Superior temporal gyrus (tissue), 1 donor: ENCODE data around the gene NCR1.
"Not testable (repeated sequence)": the region's sequence is repeated elsewhere in the genome, so short reads cannot be mapped to it uniquely, and the experiment has no call there.

Source experiments
- DNase-seq: peaks from one replicate; pipeline ENCODE4 v3.0.0-alpha.2; 2016; ENCODE audit errors: extremely low spot score

The NCR1 gene

DNA sequence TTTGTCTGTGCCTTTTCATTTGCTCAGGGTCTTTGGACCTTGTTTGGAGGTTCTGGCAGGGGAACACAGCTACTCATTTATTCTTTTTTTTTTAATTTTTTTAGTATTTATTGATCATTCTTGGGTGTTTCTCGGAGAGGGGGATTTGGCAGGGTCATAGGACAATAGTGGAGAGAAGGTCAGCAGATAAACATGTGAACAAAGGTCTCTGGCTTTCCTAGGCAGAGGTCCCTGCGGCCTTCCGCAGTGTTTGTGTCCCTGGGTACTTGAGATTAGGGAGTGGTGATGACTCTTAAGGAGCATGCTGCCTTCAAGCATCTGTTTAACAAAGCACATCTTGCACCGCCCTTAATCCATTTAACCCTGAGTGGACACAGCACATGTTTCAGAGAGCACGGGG lies 2.0 kb downstream of the NCR1 start:
- DNase-seq, result not testable (repeated sequence)

DNA sequence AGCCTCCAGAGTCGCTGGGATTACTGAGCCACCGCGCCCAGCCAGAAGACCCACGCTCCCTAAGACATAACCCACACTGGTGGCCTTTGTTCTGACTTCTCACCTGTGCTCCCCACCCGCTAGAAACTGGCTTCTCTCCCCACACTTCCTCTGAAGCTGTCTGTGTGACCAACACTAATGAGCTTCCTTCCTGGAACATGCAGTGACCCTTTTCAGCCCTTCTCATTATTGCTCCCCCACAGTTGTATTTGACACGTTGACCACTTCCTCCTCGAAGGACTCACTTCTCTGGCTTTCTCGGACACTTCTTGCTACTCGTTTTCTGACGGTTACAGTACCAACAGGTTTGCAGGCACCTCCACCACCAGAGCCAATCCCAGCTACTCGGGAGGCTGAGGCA lies 10.9 kb downstream of the NCR1 start:
- peak; percentile 7 for DNase-seq

DNA sequence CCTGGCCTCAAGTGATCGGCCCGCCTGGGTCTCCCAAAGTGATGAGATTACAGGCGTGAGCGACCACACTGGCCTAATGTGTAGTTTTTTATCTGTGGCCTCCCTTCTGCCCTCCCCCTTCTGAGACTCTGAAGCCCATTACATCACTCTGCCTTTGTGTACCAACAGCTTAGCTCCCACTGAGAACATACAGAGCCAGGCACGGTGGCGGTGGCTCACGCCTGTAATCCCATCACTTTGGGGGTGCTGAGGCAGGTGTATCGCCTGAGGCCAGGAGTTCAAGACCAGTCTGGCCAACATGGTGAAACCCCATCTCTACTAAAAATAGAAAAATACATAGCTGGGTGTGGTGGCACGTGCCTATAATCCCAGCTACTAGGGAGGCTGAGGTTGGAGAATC lies 12.6 kb downstream of the NCR1 start:
- DNase-seq, result no peak

DNA sequence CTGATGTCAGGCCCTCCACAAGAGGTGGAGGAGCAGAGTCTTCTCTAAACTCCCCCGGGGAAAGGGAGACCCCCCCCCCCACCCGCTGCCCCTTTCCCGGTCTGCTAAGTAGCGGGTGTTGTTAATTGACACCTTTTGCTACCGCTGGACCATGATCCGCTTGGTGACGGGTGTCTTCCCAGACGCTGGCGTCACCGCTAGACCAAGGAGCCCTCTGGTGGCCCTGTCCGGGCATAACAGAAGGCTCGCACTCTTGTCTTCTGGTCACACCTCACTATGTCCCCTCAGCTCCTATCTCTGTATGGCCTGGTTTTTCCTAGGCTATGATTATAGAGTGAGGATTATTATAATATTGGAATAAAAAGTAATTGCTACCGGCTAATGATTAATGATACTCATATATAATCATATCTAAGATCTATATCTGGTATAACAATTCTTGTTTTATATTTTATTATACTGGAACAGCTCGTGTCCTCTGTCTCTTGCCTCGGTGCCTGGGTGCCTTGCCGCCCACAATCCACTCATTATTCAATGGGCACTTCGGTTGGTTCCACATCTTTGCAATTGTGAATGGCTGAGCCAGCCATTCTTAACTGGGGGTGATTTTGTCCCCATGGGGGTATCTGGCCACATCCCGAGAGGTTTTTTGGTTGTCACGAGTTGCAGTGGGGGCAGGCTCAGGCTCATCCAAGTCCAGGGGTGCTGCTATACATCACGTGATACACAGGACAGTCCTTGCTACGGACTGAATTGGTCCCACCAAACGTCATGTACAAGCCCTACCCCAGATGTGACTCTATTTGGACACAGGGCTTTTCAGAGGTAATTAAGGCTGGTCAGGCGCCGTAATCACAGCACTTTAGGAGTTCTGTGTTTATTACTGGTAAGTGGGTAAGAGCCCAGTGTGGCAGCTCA lies 14.0 kb downstream of the NCR1 start:
- not testable (repeated sequence) for DNase-seq

DNA sequence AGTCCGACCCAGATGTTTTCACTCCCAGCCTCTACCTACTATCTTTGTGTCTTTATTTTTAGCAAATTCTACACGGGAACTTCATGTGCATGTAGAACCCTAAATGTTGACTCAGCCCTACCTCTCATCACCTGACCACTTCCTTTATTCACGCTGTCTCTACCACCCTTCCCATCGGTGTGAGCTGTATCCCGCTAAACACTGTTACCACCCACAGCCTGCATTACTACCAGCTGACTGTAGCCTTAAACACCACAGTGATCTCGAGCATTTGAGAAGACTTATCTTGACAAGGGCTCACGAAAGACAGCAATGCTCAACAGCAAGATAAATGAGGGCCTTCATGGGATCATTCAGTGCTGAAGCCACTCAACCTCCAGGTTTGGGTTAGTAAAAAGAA lies 15.1 kb downstream of the NCR1 start:
- DNase-seq, result no peak

DNA sequence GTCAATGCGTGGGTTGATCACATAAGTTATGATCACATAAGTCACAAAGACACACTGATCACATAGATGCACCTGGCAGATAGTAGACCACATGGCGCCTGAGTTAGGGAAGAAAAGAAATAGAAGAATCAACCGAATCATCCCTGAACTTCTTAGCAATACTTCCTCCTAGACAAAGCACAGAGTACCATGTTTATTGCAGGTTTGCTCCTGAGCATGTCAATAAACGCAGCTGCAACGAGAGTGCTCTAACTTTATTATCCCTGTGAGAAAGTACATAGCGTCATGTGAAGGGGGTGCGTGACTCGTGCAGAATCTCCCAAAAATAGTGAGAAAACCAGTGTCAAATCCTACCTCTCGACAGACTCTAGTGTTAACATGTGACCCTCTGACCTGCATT lies 17.3 kb downstream of the NCR1 start:
- DNase-seq, result no peak

DNA sequence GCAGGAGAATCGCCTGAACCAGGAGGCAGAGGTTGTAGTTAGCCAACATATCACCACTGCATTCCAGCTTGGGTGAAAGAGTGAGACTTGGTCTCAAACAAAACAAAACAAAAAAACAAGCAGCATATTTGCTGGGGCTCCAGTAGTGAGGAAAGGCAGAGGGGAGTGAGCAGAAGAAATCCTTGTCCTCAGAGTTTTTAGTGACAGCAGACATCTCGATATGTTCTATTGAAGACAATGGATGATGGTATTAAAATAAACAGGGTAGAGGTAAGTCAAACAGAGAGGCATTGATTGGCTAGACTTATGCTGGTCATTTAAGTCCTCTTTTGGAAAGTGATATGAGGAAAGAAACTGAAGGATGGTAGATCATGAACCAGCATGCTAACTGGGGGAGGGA lies 22.4 kb downstream of the NCR1 start:
- no peak for DNase-seq

DNA sequence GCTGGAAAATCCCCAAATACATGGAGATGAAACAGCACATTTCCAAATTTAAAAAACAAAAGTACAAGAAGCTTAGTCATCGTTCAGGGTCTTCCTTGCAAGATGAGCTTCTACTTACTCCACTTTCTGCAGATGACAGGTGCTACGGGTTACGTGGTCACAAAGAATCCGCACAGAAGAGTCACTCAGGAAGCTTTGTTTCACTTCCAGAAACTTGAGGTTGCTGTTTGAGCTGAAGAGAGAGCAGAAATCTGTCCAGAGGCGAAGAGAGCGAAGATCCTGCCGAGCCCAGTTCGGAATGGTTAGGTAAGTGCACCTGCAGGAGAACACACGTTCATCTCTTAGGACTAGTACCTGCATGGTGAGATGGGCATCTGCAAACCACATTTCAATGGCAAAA lies 32.0 kb downstream of the NCR1 start:
- DNase-seq, result no peak

DNA sequence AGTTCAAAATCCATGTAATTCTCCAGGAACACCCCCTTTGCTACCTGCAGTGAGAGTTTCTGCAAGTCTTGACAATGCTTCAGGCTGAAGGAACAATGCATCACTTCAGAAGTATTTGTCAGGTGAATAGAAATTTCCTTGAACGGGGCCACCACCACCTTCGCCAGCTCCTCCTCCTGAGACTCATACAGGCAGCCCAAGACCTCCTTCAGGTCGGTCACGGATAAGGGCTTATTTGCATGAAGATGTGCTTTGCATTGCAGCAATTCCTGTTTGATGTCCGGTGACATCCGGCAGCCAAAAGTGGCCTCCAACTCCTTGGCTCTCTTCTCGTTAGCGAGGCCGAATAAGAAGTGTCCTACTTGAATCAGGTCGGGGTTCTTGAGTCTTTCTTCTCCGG lies 33.0 kb downstream of the NCR1 start:
- no peak for DNase-seq

DNA sequence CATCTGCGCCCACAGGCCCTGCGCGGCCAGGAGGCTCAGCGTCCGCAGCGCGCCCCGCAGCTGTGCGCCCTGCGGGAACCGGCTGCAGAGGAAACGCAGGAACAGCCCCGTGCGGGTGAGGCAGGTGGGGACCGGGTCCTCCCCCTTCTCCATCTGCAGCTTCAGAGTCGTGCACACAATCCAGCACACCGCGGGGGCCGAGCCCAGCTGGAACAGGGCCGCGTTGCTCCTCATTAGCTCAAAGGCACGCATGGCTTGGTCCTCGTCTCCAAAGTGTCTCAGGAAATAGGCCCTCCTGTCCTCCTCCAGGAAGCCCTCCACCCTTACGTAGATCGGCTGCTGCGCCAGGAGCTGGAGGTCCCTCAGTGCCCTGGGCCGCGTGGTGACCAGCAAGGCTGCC lies 33.6 kb downstream of the NCR1 start:
- DNase-seq, result not testable (repeated sequence)

DNA sequence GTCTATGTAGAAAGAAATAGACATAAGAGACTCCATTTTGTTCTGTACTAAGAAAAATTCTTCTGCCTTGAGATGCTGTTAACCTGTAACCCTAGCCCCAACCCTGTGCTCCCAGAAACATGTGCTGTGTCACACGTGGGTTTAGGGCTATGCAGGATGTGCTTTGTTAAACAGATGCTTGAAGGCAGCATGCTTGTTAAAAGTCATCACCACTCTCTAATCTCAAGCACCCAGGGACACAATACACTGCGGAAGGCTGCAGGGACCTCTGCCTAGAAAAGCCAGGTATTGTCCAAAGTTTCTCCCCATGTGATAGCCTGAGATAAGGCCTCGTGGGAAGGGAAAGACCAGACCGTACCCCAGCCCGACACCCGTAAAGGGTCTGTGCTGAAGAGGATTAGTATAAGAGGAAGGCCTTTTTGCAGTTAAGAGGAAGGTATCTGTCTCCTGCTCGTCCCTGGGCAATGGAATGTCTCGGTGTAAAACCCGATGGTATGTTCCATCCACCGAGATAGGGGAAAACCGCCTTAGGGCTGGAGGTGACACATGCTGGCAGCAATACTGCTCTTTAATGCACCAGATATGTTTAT lies 37.9 kb downstream of the NCR1 start:
- not testable (repeated sequence) for DNase-seq

DNA sequence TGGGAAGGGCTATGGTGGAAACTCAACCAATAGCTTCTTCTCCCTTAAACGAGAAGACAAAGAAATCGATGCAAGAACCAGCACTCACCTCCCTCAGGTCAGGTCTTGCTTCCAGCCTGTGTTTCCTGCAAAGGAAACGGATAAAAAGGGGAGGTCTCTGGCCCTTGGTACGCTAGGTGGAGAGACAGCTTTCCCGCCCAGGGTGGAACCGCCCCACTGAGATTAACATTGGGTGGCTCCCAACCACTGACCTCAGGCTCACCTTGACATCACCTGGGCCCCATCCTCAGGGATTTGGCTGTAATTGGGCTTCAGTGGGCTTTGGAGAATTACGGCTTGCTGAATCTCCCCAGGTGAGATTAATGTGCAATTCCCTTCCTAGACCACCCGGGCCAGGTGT lies 41.4 kb downstream of the NCR1 start, which contains the start of gene NLRP7:
TSS of gene NLRP7 (minus strand) at position 150 of the 400 bp plus-strand sequence.
- no peak for DNase-seq

DNA sequence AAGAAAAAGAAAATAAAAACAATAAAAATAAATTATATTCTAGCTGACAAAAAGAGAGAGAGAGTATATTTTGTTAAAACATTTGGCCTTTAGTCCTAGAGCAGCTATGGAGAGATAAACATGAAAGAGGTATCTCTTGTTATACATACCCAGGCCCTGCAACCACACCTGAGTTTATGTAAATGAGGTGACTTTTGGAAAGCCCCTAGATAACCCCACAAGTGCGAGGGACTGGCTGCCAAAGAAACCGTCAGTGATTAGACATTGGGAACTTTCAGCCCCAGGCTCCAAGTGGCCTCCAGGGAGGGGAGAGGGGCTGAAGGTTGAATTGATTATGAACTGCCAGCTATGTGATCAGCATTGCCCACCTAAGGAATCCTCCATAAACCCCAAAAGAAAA lies 43.5 kb downstream of the NCR1 start:
- no peak for DNase-seq

DNA sequence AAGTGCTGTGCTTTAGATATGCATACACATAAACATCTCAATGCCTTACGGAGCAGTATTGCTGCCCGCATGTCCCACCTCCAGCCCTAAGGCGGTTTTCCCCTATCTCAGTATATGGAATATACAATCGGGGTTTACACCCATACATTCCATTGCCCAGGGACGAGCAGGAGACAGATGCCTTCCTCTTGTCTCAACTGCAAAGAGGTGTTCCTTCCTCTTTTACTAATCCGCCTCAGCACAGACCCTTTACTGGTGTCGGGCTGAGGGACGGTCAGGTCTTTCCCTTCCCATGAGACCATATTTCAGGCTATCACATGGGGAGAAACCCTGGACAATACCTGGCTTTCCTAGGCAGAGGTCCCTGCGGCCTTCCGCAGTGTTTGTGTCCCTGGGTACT lies 44.6 kb downstream of the NCR1 start:
- not testable (repeated sequence) for DNase-seq

DNA sequence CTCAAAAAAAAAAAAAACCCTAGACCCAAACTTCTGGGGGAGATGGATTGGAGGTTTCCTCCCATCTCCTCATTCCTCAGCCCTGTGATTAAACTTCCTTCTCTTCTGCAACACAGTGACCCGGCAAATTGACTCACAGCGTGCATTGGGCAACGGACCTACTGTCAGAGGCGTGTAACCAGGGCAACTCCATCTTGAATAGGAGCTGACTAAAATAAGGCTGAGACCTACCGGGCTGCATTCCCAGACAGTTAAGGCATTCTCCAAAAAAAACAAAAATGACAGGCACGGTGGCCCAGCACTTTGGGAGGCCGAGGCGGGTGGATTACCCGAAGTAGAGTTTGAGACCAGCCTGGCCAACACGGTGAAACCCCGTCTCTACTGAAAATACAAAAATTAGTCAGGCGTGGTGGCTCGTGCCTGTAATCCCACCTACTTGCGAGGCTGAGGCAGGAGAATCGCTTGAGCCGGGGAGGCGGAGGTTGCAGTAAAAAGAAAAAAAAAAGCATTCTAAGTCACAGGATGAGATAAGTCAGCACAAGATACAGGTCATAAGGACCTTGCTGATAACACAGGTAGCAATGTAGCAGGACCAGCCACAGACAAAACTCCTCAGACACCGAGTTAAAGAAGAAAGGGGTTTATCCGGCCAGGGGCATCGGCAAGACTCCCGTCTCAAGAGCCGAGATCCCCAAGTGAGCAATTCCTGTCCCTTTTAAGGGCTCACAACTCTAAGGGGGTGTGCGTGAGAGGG lies 46.8 kb downstream of the NCR1 start:
- peak; percentile 16 for DNase-seq

DNA sequence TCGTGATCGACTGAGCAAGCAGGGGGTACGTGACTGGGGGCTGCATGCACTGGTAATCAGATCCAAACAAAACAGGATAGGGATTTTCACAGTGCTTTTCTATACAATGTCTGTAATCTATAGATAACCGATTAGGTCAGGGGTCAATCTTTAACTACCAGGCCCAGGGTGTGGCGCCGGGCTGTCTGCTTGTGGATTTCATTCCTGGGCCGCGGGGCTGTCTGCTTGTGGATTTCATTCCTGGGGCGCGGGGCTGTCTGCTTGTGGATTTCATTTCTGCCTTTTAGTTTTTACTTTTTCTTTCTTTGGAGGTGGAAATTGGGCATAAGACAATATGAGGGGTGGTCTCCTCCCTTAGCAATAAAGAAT lies 47.4 kb downstream of the NCR1 start:
- DNase-seq, result not testable (repeated sequence)

DNA sequence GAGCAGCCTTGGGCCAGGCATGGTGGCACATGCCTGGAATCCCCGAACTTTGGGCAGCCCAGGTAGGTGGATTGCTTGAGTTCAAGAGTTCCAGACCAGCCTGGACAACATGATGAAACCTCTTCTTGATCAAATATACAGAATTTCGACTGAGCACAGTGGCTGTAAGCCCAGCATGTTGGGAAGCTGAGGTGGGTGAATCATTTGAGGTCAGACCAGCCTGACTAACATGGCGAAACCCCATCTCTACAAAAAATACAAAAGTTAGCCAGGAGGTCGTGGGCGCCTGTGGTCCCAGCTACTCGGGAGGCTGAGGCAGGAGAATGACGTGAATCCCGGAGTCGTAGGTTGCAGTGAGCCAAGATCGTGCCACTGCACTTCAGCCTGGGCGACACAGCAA lies 49.4 kb downstream of the NCR1 start:
- no peak for DNase-seq

DNA sequence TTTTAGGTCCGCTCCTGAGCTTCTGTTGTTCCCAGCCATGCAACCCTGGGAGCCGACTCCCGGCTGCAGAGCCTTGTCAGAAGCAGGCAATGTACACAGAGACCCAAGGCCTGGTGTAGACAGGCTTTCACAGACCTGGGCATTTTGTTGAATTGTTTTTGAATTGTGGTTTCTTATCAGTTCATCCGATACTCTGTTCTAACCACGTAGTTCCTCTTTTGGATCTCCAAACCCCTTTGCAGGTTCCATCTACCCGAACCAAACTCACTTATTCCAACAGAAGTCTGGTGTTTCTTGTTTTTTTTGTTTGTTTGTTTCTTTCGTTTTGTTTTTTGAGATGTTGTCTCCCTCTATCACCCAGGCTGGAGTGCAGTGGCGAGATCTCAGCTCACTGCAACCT lies 53.9 kb downstream of the NCR1 start:
- DNase-seq, result no peak
